Endothelial cell of umbilical vein (primary cell): ENCODE measurements around the gene BLNK. TPM values are rescaled to one million over a fixed set of nuclear protein-coding genes. Genes with fewer than 3 reads are reported as not detected.

ENCODE experiments used
- BruUV-seq: library from RNA; stranded (reverse); fragments of 400-500 nt; replicated peaks from 2 replicates; lab custom pipeline; 2021; lab: Mats Ljungman, UMichigan
- CTCF ChIA-PET: fragments of 300-600, 350-600 bp; sonication (Branson Sonifier 250); formaldehyde crosslinking; loops from one replicate; lab custom pipeline; 2021; ENCODE audit warnings: antibody characterized with exemption, inconsistent platforms; lab: Charles Lee
- POLR2A ChIA-PET: fragments of 300-600, 350-600 bp; sonication (Branson Sonifier 250); formaldehyde crosslinking; loops from one replicate; lab custom pipeline; 2021; ENCODE audit warnings: antibody characterized with exemption, inconsistent platforms; lab: Charles Lee
- DNase-seq: peaks from one replicate; pipeline ENCODE4 v3.0.0-alpha.2; 2011; ENCODE audit warnings: low read depth, low spot score
- FAIRE-seq: peaks from 2 replicates; lab custom pipeline; 2011; peaks lifted over from hg19 to GRCh38; lab: Jason Lieb, UNC
- H2AFZ ChIP-seq: 2 replicates; pipeline ENCODE4 v1.6.0; 2012; ENCODE audit warnings: low read depth, low read length, control low read depth, inconsistent platforms
- H3K27ac ChIP-seq: 2 replicates; pipeline ENCODE4 v1.5.1; 2011; ENCODE audit warnings: low read depth, mild to moderate bottlenecking, control low read depth, low read length, moderate library complexity; ENCODE audit not compliant: insufficient read depth
- H3K27me3 ChIP-seq, 2 experiments: 2 replicates each; pipeline versions ENCODE4 v1.6.0 to v1.6.1; 2011; ENCODE audit warnings: low read length in 2 of 2, mixed read lengths in 1 of 2; ENCODE audit not compliant: control insufficient read depth in 2 of 2, insufficient read depth in 2 of 2
- H3K36me3 ChIP-seq, 2 experiments: 2 replicates in 1 of 2; 3 replicates in 1 of 2; pipeline ENCODE4 v1.5.1; 2011; ENCODE audit warnings: low read length in 2 of 2, mild to moderate bottlenecking in 1 of 2, moderate library complexity in 1 of 2; ENCODE audit not compliant: control insufficient read depth in 2 of 2, insufficient read depth in 2 of 2; ENCODE audit errors: extremely low read depth in 1 of 2
- H3K4me1 ChIP-seq: 3 replicates; pipeline ENCODE4 v1.5.1; 2011; ENCODE audit warnings: mild to moderate bottlenecking, low read length; ENCODE audit not compliant: control insufficient read depth, insufficient read depth; ENCODE audit errors: extremely low read depth
- H3K4me2 ChIP-seq: 2 replicates; pipeline ENCODE4 v1.6.1; 2011; ENCODE audit warnings: low read length, control low read depth, mixed read lengths; ENCODE audit not compliant: insufficient read depth
- H3K4me3 ChIP-seq, 3 experiments: fragments of 200-600 bp in 1 of 3; sonication (generic), shearing (Covaris generic) in 1 of 3; replicated peaks in 1 of 3; 2 replicates each; pipeline ENCODE4 v1.5.1; 2011 to 2016; ENCODE audit warnings: control low read depth in 3 of 3, low read length in 3 of 3, mild to moderate bottlenecking in 2 of 3, inconsistent platforms in 1 of 3, low read depth in 1 of 3, moderate library complexity in 1 of 3; ENCODE audit not compliant: insufficient read depth in 1 of 3
- H3K79me2 ChIP-seq: 2 replicates; pipeline ENCODE4 v1.6.0; 2012; ENCODE audit warnings: low read length, inconsistent platforms; ENCODE audit not compliant: control insufficient read depth, insufficient read depth
- H3K9ac ChIP-seq: replicated peaks from 2 replicates; pipeline ENCODE3; 2011; ENCODE audit warnings: low read length, control low read depth; ENCODE audit not compliant: insufficient read depth; ENCODE audit errors: extremely low read depth
- H3K9me1 ChIP-seq: replicated peaks from 3 replicates; pipeline ENCODE4 v1.6.0; 2011; ENCODE audit warnings: mild to moderate bottlenecking, low read length; ENCODE audit not compliant: control insufficient read depth, insufficient read depth; ENCODE audit errors: extremely low read depth
- H3K9me3 ChIP-seq: replicated peaks from 2 replicates; pipeline ENCODE4 v1.5.1; 2012; ENCODE audit warnings: low read length, inconsistent platforms; ENCODE audit not compliant: control insufficient read depth, insufficient read depth
- H4K20me1 ChIP-seq: replicated peaks from 2 replicates; pipeline ENCODE3; 2011; ENCODE audit warnings: mild to moderate bottlenecking, low read length; ENCODE audit not compliant: control insufficient read depth, insufficient read depth; ENCODE audit errors: extremely low read depth
- CTCF ChIP-seq, 2 donors: IDR thresholded peaks; 1 replicate in 1 of 2; 2 replicates in 1 of 2; pipeline ENCODE4 v1.5.1; 2011; ENCODE audit warnings: low read length in 2 of 2, mild to moderate bottlenecking in 2 of 2, moderate library complexity in 2 of 2, control low read depth in 1 of 2, inconsistent platforms in 1 of 2, low read depth in 1 of 2; ENCODE audit not compliant: insufficient read depth in 1 of 2; ENCODE audit errors: extremely low read depth in 1 of 2
- EZH2 ChIP-seq: IDR thresholded peaks from 2 replicates; pipeline ENCODE4 v1.6.1; 2012; ENCODE audit warnings: borderline replicate concordance, low read depth, mild to moderate bottlenecking, moderate library complexity, low read length, inconsistent platforms; ENCODE audit not compliant: severe bottlenecking
- FOS ChIP-seq: IDR thresholded peaks from 2 replicates; pipeline ENCODE4 v1.6.1; 2011; ENCODE audit warnings: mild to moderate bottlenecking, low read length, moderate library complexity, borderline replicate concordance; ENCODE audit not compliant: insufficient read depth
- GATA2 ChIP-seq: IDR thresholded peaks from 2 replicates; pipeline ENCODE4 v1.7.0; 2011; ENCODE audit warnings: low read depth, mild to moderate bottlenecking, moderate library complexity, mixed read lengths, low read length; ENCODE audit not compliant: insufficient read length, insufficient read depth
- JUN ChIP-seq: IDR thresholded peaks from 2 replicates; pipeline ENCODE4 v1.6.1; 2011; ENCODE audit warnings: borderline replicate concordance, low read depth; ENCODE audit not compliant: insufficient read length, insufficient read depth
- MAX ChIP-seq: IDR thresholded peaks from 2 replicates; pipeline ENCODE4 v1.6.1; 2011; ENCODE audit not compliant: insufficient read depth, insufficient read length
- MYC ChIP-seq: IDR thresholded peaks from one replicate; pipeline ENCODE4 v1.6.1; 2011; ENCODE audit warnings: mild to moderate bottlenecking, low read depth, low read length
- POLR2A ChIP-seq: IDR thresholded peaks from 2 replicates; pipeline ENCODE4 v1.6.1; 2012; ENCODE audit warnings: low read depth, mild to moderate bottlenecking, control low read depth, low read length
- POLR2AphosphoS5 ChIP-seq: IDR thresholded peaks from 2 replicates; pipeline ENCODE4 v1.6.1; 2012; ENCODE audit warnings: low read depth, mild to moderate bottlenecking, control low read depth, low read length, moderate library complexity; ENCODE audit not compliant: insufficient read depth
- dilution Hi-C: fragments of 300-500 bp; cut with MboI; formaldehyde crosslinking; loops from one replicate; pipeline ENCODE4 v1.15.0; 2019; ENCODE audit warnings: low sequenced_read_pairs; ENCODE audit not compliant: extremely low pct_ligation_motif_present
- intact Hi-C: fragments of 100-400 bp; cut with micrococcal nuclease; formaldehyde crosslinking; loops from one replicate; pipeline ENCODE4 v1.10.0; 2022
- polyA plus RNA-seq, 4 experiments: library from polyadenylated mRNA; depleted of rRNA in 3 of 4; stranded (reverse) in 3 of 4; unstranded in 1 of 4; fragments of >200 nt; gene quantifications; 2 replicates each; pipeline versions ENCODE4 v1.2.1 to v1.2.3, GENCODE V29; 2011 to 2012; ENCODE audit warnings: missing spikeins in 1 of 4
- total RNA-seq: library from RNA; stranded (reverse); gene quantifications from 2 replicates; pipeline ENCODE4 v1.2.3, GENCODE V29; 2021

BLNK gene
- total and polyA plus RNA-seq, 2 donors (not counting 3 experiments of a cell fraction or from before 2014, with no cell fraction given), result not detected

DNA sequence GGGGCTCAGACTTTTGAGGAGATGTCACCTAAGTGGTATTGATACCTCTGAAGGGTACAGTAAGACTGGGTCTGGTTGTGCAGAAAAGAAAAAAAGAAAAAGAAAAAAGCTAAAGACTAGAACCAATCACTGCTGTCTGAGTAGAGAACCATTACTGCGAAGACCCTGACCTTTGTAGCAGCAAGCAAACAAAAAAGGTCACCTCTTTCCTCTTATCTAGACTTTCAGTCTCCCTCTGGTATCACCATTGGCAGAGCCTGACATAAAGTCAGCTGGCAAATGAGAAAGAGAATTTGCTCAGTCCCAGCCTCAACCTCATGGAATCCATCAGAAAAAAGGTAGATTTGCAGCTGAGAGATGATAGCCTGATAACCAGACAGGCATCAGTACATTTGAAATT, 30.2 kb upstream of the BLNK start:
- dilution Hi-C loops (no loop called here), intact Hi-C loops (no loop called here)
- Histone ChIP-seq H3K9me1 (no peaks in the 10 kb centered on the region), H3K36me3 (no peaks in the 10 kb centered on the region), H3K79me2 (no peaks in the 10 kb centered on the region), H3K4me2 (no peak overlapping the region), H3K27me3 (peaks cover 2 to 9% of the 10 kb centered on the region in 2 experiments), H3K4me1 (no peaks in the 10 kb centered on the region), H3K9me3 (no peaks in the 10 kb centered on the region), H3K4me3 (no peak overlapping the region), H2AFZ (no peak overlapping the region), H3K9ac (no peak overlapping the region), H3K27ac (no peak overlapping the region), H4K20me1 (no peaks in the 10 kb centered on the region)
- ChIA-PET POLR2A (no interaction called here), CTCF (interaction anchor here (1.1 to 2.0 kb wide), 6 partner anchors 10 to 285 kb away, joined by 3 to 12 read pairs (median 5); no protein-coding TSS in a partner anchor)
- FAIRE-seq, result no peak
- no peak for DNase-seq
- TF ChIP-seq CTCF (IDR thresholded peaks at IDR 0.05; ENCODE audit: extremely low read depth in 1 of 2, insufficient read depth in 1 of 2, low read depth in 1 of 2, low read length in 2 of 2) (no peak), POLR2AphosphoS5 (no peak), MYC (no peak), POLR2A (no peak), MAX (no peak), GATA2 (no peak), JUN (no peak), FOS (no peak), EZH2 (no peak)
- BruUV-seq, result no TSS peak
